NCI-H82 (cell line): ENCODE data around the gene FFAR2.
"Not testable (repeated sequence)": the region's sequence is repeated elsewhere in the genome, so short reads cannot be mapped to it uniquely, and the experiment has no call there.

Source experiments
- DNase-seq: peaks from one replicate; lab custom pipeline; 2025; lab: John Stamatoyannopoulos, UW

The FFAR2 gene

DNA sequence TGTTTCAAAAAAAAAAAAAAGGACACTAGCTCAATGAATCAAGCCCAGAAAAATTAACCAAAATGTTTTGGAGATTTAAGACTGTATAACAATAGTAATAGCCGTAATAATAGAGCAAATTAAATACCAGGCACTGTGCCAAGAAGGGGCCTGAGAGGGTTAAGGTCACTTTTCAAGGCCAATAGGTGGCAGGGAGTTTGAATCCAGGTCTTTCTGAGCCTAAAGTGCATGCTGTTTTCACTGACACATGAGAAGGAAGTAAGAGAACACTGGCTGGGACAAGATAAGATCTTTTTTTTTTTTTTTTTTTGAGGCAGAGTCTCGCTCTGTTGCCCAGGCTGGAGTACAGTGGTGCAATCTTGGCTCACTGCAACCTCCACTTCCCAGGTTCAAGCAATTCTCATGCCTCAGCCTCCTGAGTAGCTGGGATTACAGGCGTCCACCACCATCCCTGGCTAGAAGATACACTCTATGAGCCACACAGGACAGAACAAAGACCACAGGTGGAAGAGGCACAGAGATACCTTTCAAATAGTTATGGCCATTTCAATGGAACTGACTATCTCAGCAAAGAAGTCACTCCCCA lies 7.7 kb downstream of the FFAR2 start:
- no peak for DNase-seq

DNA sequence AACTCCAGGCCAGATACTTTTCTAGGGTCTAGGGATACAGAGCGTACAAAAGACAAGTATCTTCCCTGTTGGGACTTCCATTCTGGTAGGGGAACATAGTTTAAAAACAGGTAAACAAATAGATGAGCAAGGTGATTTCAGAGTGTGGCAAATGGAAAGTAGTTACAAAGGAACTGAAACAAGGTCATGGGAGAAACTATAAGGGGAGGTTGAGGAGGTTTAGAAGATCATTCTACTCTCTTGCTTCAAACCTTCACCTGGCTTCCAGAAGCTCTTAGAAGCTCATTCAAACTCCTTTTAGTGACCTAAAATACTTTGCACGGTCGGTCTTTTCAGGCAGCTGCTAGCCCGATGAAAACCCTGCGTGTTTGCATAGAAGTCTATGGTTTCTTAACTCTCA lies 9.1 kb downstream of the FFAR2 start:
- DNase-seq = no peak

DNA sequence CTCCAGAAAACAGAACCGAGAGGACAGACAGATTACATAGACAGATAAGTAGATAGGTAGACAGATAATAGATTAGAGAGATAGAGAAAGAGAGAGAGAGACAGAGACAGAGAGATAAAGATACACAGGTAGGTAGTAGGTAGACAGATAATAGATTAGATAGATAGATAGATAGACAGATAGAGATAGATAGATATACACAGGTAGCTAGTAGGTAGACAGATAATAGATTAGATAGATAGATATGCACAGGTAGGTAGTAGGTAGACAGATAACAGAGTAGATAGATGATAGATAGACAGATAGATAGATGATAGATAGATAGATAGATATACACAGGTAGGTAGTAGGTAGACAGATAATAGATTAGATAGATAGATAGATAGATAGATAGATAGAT lies 10.1 kb downstream of the FFAR2 start:
- no peak for DNase-seq

DNA sequence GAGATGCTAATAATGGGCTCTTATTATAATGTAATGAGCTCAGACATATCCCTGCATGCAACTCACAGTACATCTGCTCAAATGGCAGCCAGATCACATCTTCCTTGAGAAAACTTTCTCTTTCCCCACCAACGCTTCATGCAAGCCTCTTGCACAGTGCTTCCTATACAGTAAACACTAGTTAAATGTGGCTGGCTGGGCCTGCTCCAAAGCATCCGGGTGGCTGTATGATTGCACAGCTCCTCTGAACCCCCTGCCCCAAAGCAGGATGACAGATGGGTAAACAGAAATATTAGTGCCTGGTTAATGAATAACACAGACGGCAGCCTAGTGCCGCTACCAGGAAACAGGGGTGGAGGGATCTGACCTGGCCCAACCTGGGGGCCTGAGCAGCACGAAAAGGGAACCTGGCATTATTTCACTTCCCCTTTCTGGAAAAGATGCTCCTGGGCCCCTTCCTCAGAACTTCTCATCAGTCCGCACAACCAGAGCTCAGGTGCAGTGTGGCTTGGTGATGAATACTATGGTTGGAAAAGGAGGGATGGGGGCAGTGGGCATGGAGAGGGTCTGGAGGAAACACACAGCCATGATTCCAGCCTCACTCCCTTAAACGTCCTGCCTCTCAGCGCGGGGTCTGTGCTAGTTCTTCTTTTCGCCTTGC lies 10.8 kb downstream of the FFAR2 start:
- DNase-seq = no peak

DNA sequence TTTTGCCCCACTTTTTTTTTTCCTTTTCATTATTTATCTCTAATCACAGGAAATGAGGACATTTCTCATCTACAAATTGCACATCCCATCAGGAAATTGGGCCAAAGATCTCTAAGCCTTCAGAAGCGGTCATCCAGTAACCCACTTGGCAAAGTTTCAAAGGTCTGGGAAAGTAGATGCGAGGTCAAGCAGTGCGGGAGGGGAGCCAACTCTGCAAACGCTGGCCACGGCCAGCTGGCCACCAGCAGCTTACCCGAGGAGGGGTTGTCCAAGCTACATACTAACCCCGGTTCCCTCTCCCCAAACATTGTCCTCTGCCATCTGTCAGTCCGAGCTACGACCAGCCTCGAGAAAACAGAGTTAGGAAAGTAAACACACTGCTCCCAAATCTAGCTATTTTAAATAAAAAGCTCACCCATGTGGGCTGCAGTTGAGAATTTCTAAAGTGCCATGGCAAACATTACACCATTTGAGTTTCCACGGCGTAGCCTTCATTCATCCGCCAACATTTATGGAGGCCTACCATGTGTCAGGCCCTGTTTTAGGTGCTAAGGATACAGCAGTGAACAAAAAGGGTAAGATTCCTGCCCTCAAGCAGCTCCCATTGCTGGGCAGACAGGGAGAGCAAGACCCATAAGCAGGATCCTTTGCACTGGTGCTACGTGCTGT lies 11.5 kb downstream of the FFAR2 start:
- DNase-seq = no peak

DNA sequence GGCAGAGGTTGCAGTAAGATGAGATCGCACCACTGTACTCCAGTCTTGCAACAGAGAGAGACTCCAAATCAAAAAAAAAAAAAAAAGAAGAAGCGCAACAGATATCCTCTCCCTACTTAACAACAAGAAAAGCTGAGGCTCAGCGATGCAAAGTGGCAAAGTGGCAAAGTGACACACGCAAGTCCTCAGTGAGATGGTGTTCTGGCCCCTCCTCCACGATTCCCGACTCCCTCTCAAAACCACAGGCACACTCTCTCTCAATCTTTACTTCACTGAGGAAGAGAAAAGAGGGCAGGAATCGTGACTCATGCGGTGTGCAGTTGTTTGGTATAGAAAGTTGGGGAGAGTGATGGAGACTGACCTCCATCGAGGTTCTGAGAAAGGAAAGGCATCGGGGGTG lies 12.6 kb downstream of the FFAR2 start:
- DNase-seq = no peak

DNA sequence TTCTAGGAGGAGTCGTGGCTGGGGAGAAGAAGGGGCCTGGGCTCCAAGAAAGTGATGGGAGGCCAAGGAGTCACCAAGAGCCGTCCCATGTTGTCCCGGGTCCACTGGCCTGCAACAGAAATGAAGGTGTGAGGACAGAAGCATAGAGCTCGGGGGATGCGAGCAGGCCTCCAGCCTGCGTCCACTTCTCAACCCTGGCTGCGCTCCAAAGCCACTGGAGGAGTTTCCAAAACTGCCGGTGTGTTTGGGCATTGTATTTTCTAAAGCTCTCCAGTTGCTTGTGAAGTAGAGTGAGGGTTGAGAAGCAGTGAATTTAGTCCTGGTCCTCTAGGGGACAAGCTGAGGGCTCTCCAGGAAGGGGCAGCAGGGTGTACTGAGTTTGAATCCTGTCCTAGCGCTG lies 13.0 kb downstream of the FFAR2 start:
- DNase-seq = no peak

DNA sequence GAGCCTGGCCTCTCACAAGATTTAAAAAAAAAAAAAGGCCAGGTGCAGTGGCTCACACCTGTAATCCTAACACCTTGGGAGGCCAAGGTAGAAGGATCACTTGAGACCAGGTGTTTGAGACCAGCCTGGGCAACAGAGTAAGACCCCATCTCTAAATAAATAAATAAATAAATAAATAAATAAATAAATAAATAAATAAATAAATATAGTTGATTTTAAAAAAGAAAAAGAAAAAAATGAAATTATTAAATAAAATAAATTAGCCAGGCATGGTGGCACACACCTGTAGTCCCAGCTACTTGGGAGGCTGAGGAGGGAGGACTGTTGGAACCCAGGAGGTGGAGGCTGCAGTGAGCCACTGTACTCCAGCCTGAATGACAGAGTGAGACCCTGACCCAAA lies 13.7 kb downstream of the FFAR2 start:
- not testable (repeated sequence) for DNase-seq

DNA sequence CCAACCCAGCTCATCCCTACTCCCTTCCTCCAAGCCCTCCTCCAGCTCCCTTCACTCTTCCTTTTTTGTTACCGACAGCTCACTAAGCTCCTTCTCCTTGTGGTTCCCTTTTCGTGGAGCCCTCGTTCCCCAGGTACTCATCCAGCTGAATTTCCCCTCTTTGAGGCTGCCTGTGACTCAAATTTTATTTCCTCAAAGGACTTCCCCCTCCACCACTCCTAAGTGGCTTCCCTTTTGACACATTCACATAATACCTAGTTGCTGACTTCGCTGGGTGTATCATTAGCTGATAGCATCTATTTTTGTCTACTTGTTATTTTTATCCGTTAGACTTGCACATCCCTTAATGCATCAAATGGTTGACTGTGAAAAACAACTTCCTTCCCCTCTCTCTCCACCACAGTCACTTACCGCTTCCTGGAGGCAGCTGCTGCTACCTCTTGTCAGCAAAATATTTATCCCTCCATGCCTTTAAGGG lies 14.5 kb downstream of the FFAR2 start:
- DNase-seq = no peak

DNA sequence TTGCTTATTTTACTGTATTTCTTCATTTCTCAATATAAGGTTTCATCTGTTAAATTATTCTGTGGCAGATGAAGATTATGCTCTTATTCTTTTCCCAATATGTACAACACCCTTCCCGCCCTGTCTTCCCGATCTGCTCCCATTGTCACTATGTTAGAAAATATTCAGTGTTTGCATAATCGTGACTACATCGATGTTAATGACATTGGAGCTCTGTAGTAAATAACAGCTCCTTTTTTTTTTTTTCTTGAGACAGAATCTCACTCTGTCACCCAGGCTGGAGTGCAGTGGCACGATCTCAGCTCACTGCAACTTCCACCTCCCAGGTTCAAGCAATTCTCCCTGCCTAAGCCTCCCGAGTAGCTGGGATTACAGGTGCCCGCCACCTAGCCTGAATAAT lies 14.9 kb downstream of the FFAR2 start:
- DNase-seq = not testable (repeated sequence)

DNA sequence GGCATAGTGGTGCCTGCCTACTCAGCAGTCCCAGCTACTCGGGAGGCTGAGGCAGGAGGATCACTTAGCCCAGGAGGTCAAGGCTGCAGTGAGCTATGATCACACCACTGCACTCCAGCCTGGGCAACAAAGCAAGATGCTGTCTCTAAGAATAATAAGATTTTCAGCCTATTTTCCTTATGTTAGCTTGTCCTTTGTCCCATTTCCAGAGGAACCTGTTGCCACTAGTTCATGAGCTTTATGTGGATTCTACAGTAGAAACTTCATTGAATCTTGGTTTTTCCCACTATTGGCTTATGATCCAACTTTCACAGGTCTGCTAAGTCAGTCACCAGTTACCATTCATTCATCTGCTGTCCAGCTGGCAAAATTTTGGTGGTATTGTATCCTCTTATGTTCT lies 18.2 kb downstream of the FFAR2 start:
- no peak for DNase-seq

DNA sequence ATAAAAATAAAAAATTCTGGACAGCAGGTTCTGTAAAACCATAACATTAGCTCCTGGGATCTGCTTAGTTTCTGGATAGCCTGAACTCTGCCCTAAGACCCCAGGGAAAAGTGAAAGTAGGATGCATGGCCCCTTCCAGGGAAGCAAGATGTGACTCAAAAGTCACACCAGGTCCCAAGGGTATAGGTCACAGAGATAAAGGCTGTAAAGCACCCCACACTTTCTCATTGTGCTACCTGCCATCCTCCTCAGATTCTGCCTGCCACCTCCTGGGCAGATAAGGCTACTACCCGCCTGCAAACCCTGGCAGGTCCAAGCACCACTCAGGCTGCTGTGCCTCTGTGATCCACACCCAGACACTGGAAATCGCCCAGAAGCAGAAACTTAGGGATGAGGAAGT lies 20.6 kb downstream of the FFAR2 start:
- DNase-seq = peak; percentile 22

DNA sequence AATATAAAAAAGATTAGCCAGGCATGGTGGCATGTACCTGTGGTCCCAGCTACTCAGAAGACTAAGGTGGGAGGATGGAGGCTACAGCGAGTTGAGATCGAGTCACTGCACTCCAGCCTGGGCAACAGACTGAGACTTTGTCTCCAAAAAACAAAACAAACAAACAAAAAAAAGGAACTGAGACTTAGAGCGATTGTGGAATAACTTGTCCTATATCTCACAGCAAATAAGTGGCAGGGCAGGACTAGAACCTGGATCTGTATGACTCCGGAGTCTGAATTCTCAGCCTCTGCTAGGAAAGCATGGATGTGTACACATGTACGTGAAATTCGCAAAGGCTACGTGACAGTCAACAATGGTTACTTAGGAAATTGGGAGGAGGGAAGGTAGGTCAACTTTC lies 22.1 kb downstream of the FFAR2 start:
- no peak for DNase-seq

DNA sequence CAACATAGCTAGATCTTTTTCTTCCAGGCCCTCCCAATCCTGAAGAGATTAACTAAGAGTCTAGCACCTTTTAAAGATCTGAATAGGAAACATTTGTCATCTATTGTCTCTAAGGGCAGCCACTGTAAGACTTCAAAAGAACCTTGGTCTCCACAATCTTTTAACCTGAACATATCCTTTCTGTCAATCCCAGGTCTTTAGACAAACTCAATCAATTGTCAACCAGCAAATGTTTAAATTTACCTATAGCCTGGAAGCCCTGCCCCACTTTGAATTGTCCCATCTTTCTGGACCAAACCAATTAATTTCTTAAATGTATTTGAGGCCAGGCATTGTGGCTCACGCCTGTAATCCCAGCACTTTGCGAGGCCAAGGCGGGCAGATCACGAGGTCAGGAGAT lies 23.0 kb downstream of the FFAR2 start:
- not testable (repeated sequence) for DNase-seq

DNA sequence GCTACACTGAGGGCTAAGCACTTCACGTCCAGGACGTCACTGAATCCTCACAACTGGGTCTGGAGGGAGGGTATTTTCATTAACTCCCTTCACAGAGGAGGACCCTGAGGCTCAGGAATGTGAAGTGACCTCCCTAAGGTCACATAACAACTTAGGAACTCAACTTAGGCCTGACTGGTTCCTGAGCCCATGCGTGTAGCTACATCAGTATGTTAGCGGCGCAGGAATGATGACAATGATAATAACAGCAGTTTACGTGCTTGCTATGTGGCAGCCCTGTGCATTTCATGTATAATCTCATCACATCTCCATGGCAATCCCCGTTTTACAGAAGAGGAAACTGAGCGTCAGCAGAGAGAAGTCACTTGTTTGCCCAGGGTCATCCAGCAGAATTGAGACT lies 23.9 kb downstream of the FFAR2 start:
- no peak for DNase-seq

DNA sequence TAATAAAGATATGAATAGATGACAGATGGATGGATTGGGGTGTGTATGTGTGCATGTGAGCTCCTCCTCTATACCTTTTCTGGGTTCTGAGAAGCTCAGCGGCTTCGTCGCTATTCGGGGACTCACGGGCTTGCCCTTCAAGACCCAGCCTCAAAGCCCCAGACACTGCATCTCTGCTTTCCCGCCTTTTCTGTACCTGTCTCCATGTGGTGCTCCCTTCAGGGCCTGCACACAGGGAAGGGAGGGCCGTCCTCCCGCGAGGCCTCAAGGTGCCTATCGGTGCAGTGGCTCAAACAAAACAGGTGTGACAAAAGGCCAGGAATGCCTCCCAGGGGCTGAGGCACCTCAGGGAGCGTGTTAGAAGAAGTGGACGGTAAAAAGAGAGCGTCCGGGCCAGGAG lies 26.0 kb downstream of the FFAR2 start:
- no peak for DNase-seq

DNA sequence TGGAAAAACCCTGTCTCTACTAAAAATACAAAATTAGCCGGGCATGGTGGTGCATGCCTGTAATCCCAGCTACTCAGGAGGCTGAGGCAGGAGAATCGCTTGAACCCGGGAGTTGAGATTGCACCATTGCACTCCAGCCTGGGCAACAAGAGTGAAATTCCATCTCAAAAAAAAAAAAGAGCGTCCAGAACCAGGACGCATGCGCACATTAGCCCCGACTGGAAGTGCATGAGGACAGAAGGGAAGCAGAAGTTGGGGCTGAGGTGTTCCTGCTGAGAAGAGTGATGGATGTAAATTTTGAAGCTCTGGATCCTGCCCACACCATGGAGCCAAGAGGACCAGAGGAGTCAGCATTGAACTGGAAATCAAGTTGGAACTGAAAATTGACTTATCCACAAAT lies 26.5 kb downstream of the FFAR2 start:
- DNase-seq = not testable (repeated sequence)

DNA sequence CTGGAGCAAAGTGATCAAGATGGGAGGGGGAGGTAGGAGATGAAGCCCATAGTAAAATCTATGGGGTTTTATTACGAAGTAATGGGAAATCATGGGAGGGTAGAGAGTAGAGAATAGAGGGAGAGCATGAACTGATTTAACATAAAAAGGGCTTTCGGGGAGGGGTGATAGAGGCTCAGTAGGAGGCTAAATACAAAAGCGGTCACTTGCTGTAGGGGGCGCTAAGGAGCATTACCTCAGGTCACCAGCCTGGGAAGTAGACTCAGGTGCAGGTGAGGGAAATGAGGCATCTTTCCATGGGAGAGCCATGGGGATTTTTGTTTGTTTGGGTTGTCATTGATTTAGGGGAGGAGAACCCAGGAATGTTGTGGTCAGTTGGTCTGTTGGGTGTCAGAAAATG lies 28.1 kb downstream of the FFAR2 start:
- peak; percentile 5 for DNase-seq

DNA sequence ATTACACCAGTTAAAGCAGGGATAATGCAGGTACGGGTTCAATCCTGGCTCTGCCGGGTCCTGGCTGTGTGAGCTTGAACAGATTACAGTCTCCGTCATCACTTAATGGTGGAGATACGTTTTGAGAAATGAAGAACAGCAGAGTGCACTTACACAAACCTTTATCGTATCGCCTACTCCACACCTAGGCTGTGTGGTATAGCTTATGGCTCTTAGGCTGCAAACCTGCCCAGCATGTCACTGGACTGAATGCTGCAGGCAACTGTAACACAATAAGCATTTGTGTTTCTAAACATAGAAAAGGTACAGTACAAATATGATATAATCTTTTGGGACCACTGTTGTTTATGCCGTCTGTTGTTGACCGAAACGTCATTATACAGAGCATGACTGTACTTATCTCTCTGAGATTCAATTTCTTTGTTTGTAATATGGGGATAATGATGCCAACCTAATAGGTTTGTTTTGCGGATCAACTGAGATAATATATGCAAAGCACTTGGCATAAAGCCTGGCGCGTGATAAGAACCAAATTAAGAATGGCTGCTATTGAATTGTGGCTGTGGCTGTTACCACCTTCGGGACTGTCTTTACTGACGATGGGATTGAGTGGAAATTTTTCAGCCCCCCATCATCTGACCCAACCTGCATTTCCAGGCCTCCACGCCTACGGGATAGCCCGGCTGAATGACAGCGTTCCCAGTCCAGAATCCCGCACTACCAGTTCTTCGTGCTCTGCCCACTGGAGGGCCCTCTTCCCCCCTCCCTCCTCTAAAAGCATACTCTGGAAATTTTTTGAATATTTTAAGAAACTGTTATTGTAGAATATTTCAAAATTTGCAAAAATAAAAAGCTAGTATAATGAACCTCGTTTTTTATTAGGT lies 31.0 kb downstream of the FFAR2 start:
- DNase-seq = peak; percentile 57

DNA sequence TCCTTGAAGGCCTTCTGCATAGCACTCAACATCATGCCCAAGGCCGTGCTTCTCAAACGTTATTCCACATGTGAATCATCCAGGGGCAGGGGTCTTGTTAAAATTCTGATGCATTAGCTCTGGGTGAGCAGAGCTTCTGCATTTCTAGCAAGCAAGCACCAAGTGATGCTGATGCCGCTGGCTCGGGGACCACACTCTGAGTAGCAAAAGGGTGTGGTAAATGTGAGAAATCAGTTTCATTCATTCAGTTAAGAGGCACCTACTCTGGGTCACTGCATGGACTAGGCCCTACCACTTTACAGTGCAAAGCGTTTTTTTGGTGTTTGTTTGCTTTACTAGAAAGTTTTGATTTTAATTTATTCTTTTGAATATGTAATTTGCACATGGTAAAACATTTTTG lies 35.0 kb downstream of the FFAR2 start:
- DNase-seq = no peak

DNA sequence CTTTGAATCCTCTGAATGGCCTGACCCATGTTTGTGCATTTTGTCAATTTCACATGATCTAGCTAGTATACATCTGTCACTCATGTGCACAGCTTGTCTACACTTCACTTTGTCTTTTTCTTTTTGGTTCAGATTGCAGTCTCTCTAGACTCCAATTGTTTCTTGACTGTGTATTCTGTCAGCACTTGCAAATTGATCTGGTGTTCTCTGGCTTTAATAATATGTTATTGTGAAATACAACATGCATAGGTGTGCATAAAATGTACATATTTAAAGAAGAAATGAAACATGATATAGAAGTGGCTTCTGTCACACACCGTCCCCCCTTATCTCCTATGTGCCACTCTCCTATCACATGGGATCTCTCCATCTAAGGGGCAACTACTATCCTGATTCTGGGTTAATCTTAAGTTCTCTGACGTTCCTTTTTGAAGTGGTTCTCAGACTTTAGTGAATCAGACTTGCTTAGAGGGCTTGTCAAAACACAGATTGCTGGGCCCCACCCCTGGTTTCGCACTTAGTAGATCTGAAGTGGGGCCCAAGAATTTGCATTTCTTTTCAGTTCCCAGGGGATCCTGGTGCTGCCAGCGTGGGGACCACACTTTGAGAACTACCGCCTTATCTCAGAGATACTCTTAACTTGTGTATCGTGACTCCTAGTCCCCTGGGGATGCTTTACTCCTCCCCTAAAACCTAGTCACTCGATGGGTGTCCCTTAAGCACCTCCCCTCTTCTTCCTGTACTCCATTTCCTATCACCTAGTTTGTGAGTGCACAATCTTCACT lies 36.4 kb downstream of the FFAR2 start:
- no peak for DNase-seq

DNA sequence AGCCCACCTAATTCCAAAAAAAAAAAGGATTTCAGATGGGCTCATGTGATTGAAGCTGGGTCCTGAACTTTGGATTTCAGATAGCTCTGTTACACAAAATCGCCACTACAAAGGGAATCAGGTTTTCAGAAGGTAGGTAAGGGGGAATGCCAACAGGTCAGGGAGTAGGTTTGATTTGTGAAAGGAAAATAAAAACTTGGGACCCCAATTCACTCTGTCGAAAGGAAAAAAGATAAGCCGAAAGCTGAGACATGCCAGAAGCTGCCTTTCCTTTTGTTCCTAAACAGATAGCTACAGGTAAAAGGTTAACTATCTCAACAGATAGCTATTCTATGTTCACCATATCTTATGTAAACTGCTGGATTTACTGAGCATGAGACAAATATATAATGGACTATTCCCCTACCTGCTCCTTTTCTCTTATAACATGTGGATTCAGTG lies 38.2 kb downstream of the FFAR2 start:
- DNase-seq = no peak
